VCaP (cell line): ENCODE measurements around the gene CFAP45.

Source experiments
- H3K27ac ChIP-seq: fragments of 450-650 bp; 2 replicates; pipeline ENCODE4 v1.5.1; 2017
- CTCF ChIP-seq: fragments of 450-650 bp; conservative IDR thresholded peaks from 2 replicates; pipeline ENCODE4 v1.5.1; 2017; ENCODE audit warnings: mild to moderate bottlenecking, moderate library complexity

The CFAP45 gene

GRCh38 chr1:159872891-159873290, 27.1 kb downstream of the CFAP45 start:
- TF ChIP-seq CTCF: no peak

GRCh38 chr1:159870704-159871103, 29.3 kb downstream of the CFAP45 start:
- no peak overlapping the region for H3K27ac ChIP-seq
- no peak for TF ChIP-seq CTCF

More at GRCh38 chr1:159872891-159873290, 27.1 kb downstream of the CFAP45 start:
- H3K27ac ChIP-seq: no peak overlapping the region

- no peak for TF ChIP-seq CTCF
- H3K27ac ChIP-seq: no peak overlapping the region
Measured at GRCh38 chr1:159869607-159870006, 30.4 kb downstream of the CFAP45 start.

GRCh38 chr1:159869173-159869572, 30.8 kb downstream of the CFAP45 start:
- no peak for TF ChIP-seq CTCF
- H3K27ac ChIP-seq: no peak overlapping the region

- H3K27ac ChIP-seq: peak overlapping the region; percentile 64
- TF ChIP-seq CTCF: no peak
Measured at GRCh38 chr1:159868766-159869165, 31.2 kb downstream of the CFAP45 start.

GRCh38 chr1:159867664-159868026, 32.3 kb downstream of the CFAP45 start:
- peak overlapping the region; percentile 64 for H3K27ac ChIP-seq

GRCh38 chr1:159866905-159867663, 32.9 kb downstream of the CFAP45 start:
- peak overlapping the region; percentile 64 for H3K27ac ChIP-seq
- TF ChIP-seq CTCF: no peak

More at GRCh38 chr1:159867664-159868026, 32.3 kb downstream of the CFAP45 start:
- no peak for TF ChIP-seq CTCF
